Measurements from ENCODE around the gene CBX5. TPM values are rescaled to one million over a fixed set of nuclear protein-coding genes. Genes with fewer than 3 reads are reported as not detected.

CBX5 gene
- total RNA-seq, 1 donor from 2014 or later, result 67.3 TPM

GRCh38 chr12:54201001-54201794 lies 78.7 kb downstream of the CBX5 start:
- no peak for DNase-seq (ENCODE audit: low read depth)
- TF ChIP-seq CTCF (conservative IDR thresholded peaks at IDR 0.05; ENCODE audit: low read depth, low read length), result peak; percentile 96
- no peak overlapping the region for H3K4me3 ChIP-seq (ENCODE audit: low read depth, low read length)

- H3K4me3 ChIP-seq (ENCODE audit: low read depth, low read length), result no peak overlapping the region
- no peak for DNase-seq (ENCODE audit: low read depth)
- TF ChIP-seq CTCF (conservative IDR thresholded peaks at IDR 0.05; ENCODE audit: low read depth, low read length), result no peak
These were observed 79.5 kb downstream of the CBX5 start for GRCh38 chr12:54200412-54200811.

- no peak overlapping the region for H3K4me3 ChIP-seq (ENCODE audit: low read depth, low read length)
- no peak for DNase-seq (ENCODE audit: low read depth)
- no peak for TF ChIP-seq CTCF (conservative IDR thresholded peaks at IDR 0.05; ENCODE audit: low read depth, low read length)
These were observed 80.0 kb downstream of the CBX5 start for GRCh38 chr12:54199917-54200316.

- TF ChIP-seq CTCF (conservative IDR thresholded peaks at IDR 0.05; ENCODE audit: low read depth, low read length), result no peak
- H3K4me3 ChIP-seq (ENCODE audit: low read depth, low read length), result no peak overlapping the region
- no peak for DNase-seq (ENCODE audit: low read depth)
These were observed 80.9 kb downstream of the CBX5 start for GRCh38 chr12:54199034-54199433.

- H3K4me3 ChIP-seq (ENCODE audit: low read depth, low read length), result no peak overlapping the region
- no peak for TF ChIP-seq CTCF (conservative IDR thresholded peaks at IDR 0.05; ENCODE audit: low read depth, low read length)
- no peak for DNase-seq (ENCODE audit: low read depth)
These were observed 82.5 kb downstream of the CBX5 start for GRCh38 chr12:54197431-54197909.

GRCh38 chr12:54197010-54197409 lies 82.9 kb downstream of the CBX5 start:
- no peak for TF ChIP-seq CTCF (conservative IDR thresholded peaks at IDR 0.05; ENCODE audit: low read depth, low read length)
- no peak overlapping the region for H3K4me3 ChIP-seq (ENCODE audit: low read depth, low read length)

GRCh38 chr12:54196396-54196795 lies 83.5 kb downstream of the CBX5 start:
- TF ChIP-seq CTCF (conservative IDR thresholded peaks at IDR 0.05; ENCODE audit: low read depth, low read length), result no peak
- no peak overlapping the region for H3K4me3 ChIP-seq (ENCODE audit: low read depth, low read length)
- no peak for DNase-seq (ENCODE audit: low read depth)

More at GRCh38 chr12:54197010-54197409, 82.9 kb downstream of the CBX5 start:
- DNase-seq (ENCODE audit: low read depth), result no peak

Measured in epithelial cell of proximal tubule (primary cell).